Activated naive CD8-positive, alpha-beta T cell treated with anti-CD3 and anti-CD28 coated beads, Interleukin-2, amount 10 ng/mL, durations not matched to agents 7 days and 5 days (primary cell): ENCODE data around the gene TNFAIP8L2. TPM values are rescaled to one million over a fixed set of nuclear protein-coding genes. Genes with fewer than 3 reads are reported as not detected.

Experiments
- ATAC-seq: fragments of 150-1000 bp; cut with Tn5 transposase; one replicate; pipeline ENCODE4 v1.10.0; 2021; ENCODE audit warnings: low read depth, moderate library complexity
- POLR2A ChIA-PET: fragments of 350-600 bp; sonication (Branson Sonifier 250); formaldehyde crosslinking; loops from one replicate; lab custom pipeline; 2021; ENCODE audit warnings: antibody characterized with exemption; lab: Charles Lee
- DNase-seq: peaks from one replicate; pipeline ENCODE4 v3.0.0; 2021
- H3K27ac Mint-ChIP-seq: one replicate; pipeline ENCODE4 v1.8.0; 2022; ENCODE audit warnings: mild to moderate bottlenecking, mixed read lengths
- H3K27me3 Mint-ChIP-seq: one replicate; pipeline ENCODE4 v1.8.0; 2022; ENCODE audit warnings: mild to moderate bottlenecking, moderate library complexity, mixed read lengths
- H3K36me3 Mint-ChIP-seq: one replicate; pipeline ENCODE4 v1.8.0; 2021; ENCODE audit warnings: mild to moderate bottlenecking, mixed read lengths
- H3K4me1 Mint-ChIP-seq: one replicate; pipeline ENCODE4 v1.8.0; 2021; ENCODE audit warnings: mixed read lengths
- H3K4me3 Mint-ChIP-seq: one replicate; pipeline ENCODE4 v1.8.0; 2022; ENCODE audit warnings: mild to moderate bottlenecking, moderate library complexity, mixed read lengths
- H3K9me3 Mint-ChIP-seq: one replicate; pipeline ENCODE4 v1.8.0; 2021; ENCODE audit warnings: mixed read lengths
- total RNA-seq, 2 experiments: library from RNA; stranded (reverse); gene quantifications; one replicate each; pipeline ENCODE4 v1.2.3, GENCODE V29; 2021

TNFAIP8L2 gene
- total RNA-seq, 2 experiments from 2014 or later: 21.2 to 23.7 TPM

- Mint-ChIP-seq H3K27ac (peak overlapping the region; percentile 35), H3K27me3 (no peaks in the 10 kb centered on the region), H3K4me1 (peaks cover 8% of the 10 kb centered on the region), H3K9me3 (no peaks in the 10 kb centered on the region), H3K4me3 (no peak overlapping the region), H3K36me3 (no peaks in the 10 kb centered on the region)
- POLR2A ChIA-PET: interaction anchor here (1.0 kb wide), 1 partner anchor 76 kb away, joined by 3 read pairs; the partner anchor contains the start of gene CDC42SE1
- ATAC-seq (no peak), DNase-seq (no peak)
These were observed 20.7 kb upstream of the TNFAIP8L2 start for GRCh38 chr1:151135433-151136385.

GRCh38 chr1:151137789-151138188, 18.7 kb upstream of the TNFAIP8L2 start:
- H3K27ac Mint-ChIP-seq: no peak overlapping the region
- ATAC-seq: no peak
- no peaks in the 10 kb centered on the region for H3K36me3 Mint-ChIP-seq
- H3K27me3 Mint-ChIP-seq: no peaks in the 10 kb centered on the region
- H3K4me3 Mint-ChIP-seq: no peak overlapping the region
- no peak for DNase-seq
- POLR2A ChIA-PET: no interaction called here
- no peaks in the 10 kb centered on the region for H3K9me3 Mint-ChIP-seq
- H3K4me1 Mint-ChIP-seq: peaks cover 3% of the 10 kb centered on the region

GRCh38 chr1:151142411-151143056, 13.9 kb upstream of the TNFAIP8L2 start:
- H3K27me3 Mint-ChIP-seq: peaks cover 18% of the 10 kb centered on the region
- peaks cover 8% of the 10 kb centered on the region for H3K4me1 Mint-ChIP-seq
- no peak for ATAC-seq
- H3K27ac Mint-ChIP-seq: no peak overlapping the region
- no peak for DNase-seq
- no peak overlapping the region for H3K4me3 Mint-ChIP-seq
- H3K9me3 Mint-ChIP-seq: no peaks in the 10 kb centered on the region
- POLR2A ChIA-PET: interaction anchor here (1.3 kb wide), 1 partner anchor 14 kb away, joined by 5 read pairs; the partner anchor contains the start of gene TNFAIP8L2
- H3K36me3 Mint-ChIP-seq: no peaks in the 10 kb centered on the region

DNA sequence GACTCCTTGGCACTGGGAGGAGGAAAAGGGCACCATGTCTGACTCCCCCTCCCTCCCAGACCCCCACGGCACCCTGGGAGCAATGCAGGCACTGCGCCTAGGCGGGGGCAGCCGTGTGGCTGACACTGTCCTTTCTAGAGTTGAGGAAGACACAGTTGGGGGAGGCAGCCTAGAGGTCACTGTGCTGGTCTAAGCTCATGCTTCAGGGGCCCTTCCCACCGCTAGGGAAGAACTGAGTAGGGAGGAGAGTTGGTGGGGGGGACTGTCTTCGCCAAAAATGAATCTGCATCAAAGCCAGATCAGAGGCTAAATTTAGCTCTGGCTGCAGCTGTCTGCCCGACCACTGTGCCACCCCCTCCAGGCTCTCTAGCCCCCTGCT, 13.4 kb upstream of the TNFAIP8L2 start:
- Mint-ChIP-seq H3K36me3 (no peaks in the 10 kb centered on the region), H3K4me1 (peaks cover 11% of the 10 kb centered on the region), H3K27me3 (peaks cover 20% of the 10 kb centered on the region), H3K27ac (no peak overlapping the region), H3K4me3 (no peak overlapping the region), H3K9me3 (no peaks in the 10 kb centered on the region)
- ATAC-seq: no peak
- no peak for DNase-seq
- POLR2A ChIA-PET: interaction anchor here (0.7 to 1.3 kb wide), 2 partner anchors 14 to 69 kb away, joined by 4 to 5 read pairs; partner anchors contain the start of gene TNFAIP8L2

DNA sequence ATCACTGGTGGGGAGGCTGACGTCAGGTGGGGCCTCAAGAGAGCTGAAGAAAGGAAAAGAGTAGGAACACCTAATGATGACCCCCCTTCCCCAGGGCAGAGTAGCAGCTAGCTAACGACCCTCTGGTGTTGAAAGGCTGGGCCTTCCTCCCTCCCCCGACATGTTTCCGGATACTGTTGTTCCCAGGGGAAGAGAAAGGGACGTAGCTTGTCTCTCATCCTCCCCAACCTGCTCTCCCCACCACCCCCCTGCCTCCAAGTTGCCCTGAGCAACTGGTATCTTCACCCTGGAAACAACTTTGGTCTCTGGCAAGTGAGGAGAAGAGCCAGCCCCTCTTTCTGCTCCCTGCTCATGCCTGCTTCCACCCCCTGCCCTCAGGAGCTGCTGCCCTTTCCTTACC, 12.5 kb upstream of the TNFAIP8L2 start:
- ATAC-seq (no peak), DNase-seq (no peak)
- H3K4me1 Mint-ChIP-seq: peaks cover 11% of the 10 kb centered on the region
- H3K27ac Mint-ChIP-seq: no peak overlapping the region
- H3K27me3 Mint-ChIP-seq: peaks cover 20% of the 10 kb centered on the region
- no peaks in the 10 kb centered on the region for H3K36me3 Mint-ChIP-seq
- H3K4me3 Mint-ChIP-seq: no peak overlapping the region
- no peaks in the 10 kb centered on the region for H3K9me3 Mint-ChIP-seq
- POLR2A ChIA-PET: no interaction called here

- POLR2A ChIA-PET: interaction anchor here (0.6 to 1.0 kb wide), 3 partner anchors 8 to 123 kb away, joined by 3 to 5 read pairs (median 4); partner anchors contain the start of gene VPS72
- ATAC-seq (no peak), DNase-seq (no peak)
- Mint-ChIP-seq H3K27me3 (peaks cover 20% of the 10 kb centered on the region), H3K36me3 (no peaks in the 10 kb centered on the region), H3K4me3 (no peak overlapping the region), H3K27ac (no peak overlapping the region), H3K9me3 (no peaks in the 10 kb centered on the region), H3K4me1 (peaks cover 11% of the 10 kb centered on the region)
These were observed 11.8 kb upstream of the TNFAIP8L2 start for GRCh38 chr1:151144474-151145303.

GRCh38 chr1:151145304-151146071, 11.0 kb upstream of the TNFAIP8L2 start:
- Mint-ChIP-seq H3K27me3 (peaks cover 20% of the 10 kb centered on the region), H3K4me3 (peak overlapping the region; percentile 92), H3K4me1 (peaks cover 11% of the 10 kb centered on the region), H3K27ac (no peak overlapping the region), H3K36me3 (no peaks in the 10 kb centered on the region), H3K9me3 (no peaks in the 10 kb centered on the region)
- ATAC-seq (no peak), DNase-seq (no peak)
- POLR2A ChIA-PET: interaction anchor here (0.6 to 1.2 kb wide), 4 partner anchors 8 to 123 kb away, joined by 3 to 5 read pairs (median 4); partner anchors contain the start of gene VPS72

DNA sequence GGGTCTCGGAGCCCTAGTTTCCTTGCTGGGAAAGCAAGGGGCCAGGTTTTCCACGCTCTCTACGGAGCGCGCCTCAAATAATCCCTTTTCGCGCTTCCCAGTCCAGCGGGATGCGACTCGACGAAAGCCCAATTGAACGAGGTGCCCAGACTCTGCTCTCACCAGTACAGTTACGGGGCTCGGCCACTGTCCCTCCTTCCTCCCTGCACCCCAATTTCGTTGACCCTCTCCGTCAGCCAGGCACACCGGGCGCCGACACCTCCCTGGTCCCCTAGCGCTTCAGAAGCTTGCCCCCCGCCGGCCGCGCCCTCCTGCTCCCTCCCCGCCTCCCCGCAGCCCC, 10.4 kb upstream of the TNFAIP8L2 start:
- peak; percentile 3 for ATAC-seq
- POLR2A ChIA-PET: interaction anchor here (1.2 kb wide), 1 partner anchor 15 kb away, joined by 3 read pairs; no protein-coding TSS in a partner anchor
- Mint-ChIP-seq H3K27ac (peak overlapping the region; percentile 78), H3K9me3 (no peaks in the 10 kb centered on the region), H3K27me3 (peaks cover 20% of the 10 kb centered on the region), H3K4me3 (peak overlapping the region; percentile 92), H3K36me3 (no peaks in the 10 kb centered on the region), H3K4me1 (peaks cover 11% of the 10 kb centered on the region)
- DNase-seq: no peak

- ATAC-seq: peak; percentile 99
- peak within 1 kb of the TSS; percentile 92 for H3K4me3 Mint-ChIP-seq
- peak within 1 kb of the TSS; percentile 78 for H3K27ac Mint-ChIP-seq
- peak; percentile 90 for DNase-seq
- POLR2A ChIA-PET: interaction anchor here (0.7 to 2.9 kb wide), 4 partner anchors 10 to 141 kb away, joined by 3 to 9 read pairs (median 3); partner anchors contain the start of gene TNFAIP8L2
- H3K9me3 Mint-ChIP-seq: no peaks in the 10 kb centered on the region
- H3K27me3 Mint-ChIP-seq: peaks cover 20% of the 10 kb centered on the region
- no peaks in the 10 kb centered on the region for H3K36me3 Mint-ChIP-seq
- peaks cover 11% of the 10 kb centered on the region for H3K4me1 Mint-ChIP-seq
These were observed 9.9 kb upstream of the TNFAIP8L2 start, which contains the start of gene SEMA6C for GRCh38 chr1:151146412-151147131. Gene SEMA6C (minus strand): TSS chr1:151146631. CDS start chr1:151142621, 4,010 bp downstream.

GRCh38 chr1:151147132-151147503, 9.3 kb upstream of the TNFAIP8L2 start:
- POLR2A ChIA-PET: interaction anchor here (0.7 to 2.9 kb wide), 3 partner anchors 10 to 141 kb away, joined by 3 to 9 read pairs (median 3); partner anchors contain the start of gene TNFAIP8L2
- H3K36me3 Mint-ChIP-seq: no peaks in the 10 kb centered on the region
- H3K4me3 Mint-ChIP-seq: peak overlapping the region; percentile 92
- H3K9me3 Mint-ChIP-seq: no peaks in the 10 kb centered on the region
- DNase-seq: no peak
- H3K4me1 Mint-ChIP-seq: peaks cover 11% of the 10 kb centered on the region
- H3K27me3 Mint-ChIP-seq: peaks cover 20% of the 10 kb centered on the region
- no peak for ATAC-seq
- H3K27ac Mint-ChIP-seq: no peak overlapping the region

DNA sequence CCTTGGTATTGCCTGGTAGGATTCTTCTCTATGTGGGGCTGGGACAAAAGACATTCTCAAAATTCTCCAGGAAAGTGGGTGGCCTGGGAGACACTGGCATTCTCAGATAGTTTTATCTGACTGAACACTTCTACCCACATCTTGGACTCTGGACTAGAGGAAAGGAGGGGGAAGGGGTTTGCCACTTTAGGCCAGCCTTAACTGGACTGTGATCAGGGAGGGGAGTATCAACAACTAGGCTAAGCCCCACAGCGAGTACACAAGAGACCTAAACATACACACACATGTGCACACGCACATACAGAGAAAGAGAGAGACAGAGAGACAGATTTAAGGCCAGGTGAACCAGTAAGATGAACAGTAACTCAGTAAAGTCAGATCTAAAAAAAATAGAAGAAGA, 8.8 kb upstream of the TNFAIP8L2 start:
- H3K4me1 Mint-ChIP-seq: peaks cover 11% of the 10 kb centered on the region
- H3K27ac Mint-ChIP-seq: no peak overlapping the region
- no peaks in the 10 kb centered on the region for H3K9me3 Mint-ChIP-seq
- H3K4me3 Mint-ChIP-seq: peak overlapping the region; percentile 92
- DNase-seq (no peak), ATAC-seq (no peak)
- no peaks in the 10 kb centered on the region for H3K36me3 Mint-ChIP-seq
- POLR2A ChIA-PET: interaction anchor here (2.9 kb wide), 1 partner anchor 9 kb away, joined by 9 read pairs; the partner anchor contains the start of gene TNFAIP8L2
- peaks cover 20% of the 10 kb centered on the region for H3K27me3 Mint-ChIP-seq
